Neural progenitor cell (in vitro differentiated cells): ENCODE results near the gene KBTBD8.

Experiments
- CTCF ChIP-seq: fragments of 200-600 bp; sonication (generic); IDR thresholded peaks from 2 replicates; pipeline ENCODE4 v1.5.1; 2017; ENCODE audit warnings: antibody characterized with exemption, mild to moderate bottlenecking
- EZH2 ChIP-seq: fragments of 200-600 bp; sonication (generic); IDR thresholded peaks from 2 replicates; pipeline ENCODE4 v1.6.1; 2017; ENCODE audit warnings: antibody characterized with exemption, mild to moderate bottlenecking, moderate library complexity
- EZH2phosphoT487 ChIP-seq: fragments of 200-600 bp; sonication (generic); IDR thresholded peaks from 2 replicates; pipeline ENCODE4 v1.6.1; 2017; ENCODE audit warnings: antibody characterized with exemption

DNA sequence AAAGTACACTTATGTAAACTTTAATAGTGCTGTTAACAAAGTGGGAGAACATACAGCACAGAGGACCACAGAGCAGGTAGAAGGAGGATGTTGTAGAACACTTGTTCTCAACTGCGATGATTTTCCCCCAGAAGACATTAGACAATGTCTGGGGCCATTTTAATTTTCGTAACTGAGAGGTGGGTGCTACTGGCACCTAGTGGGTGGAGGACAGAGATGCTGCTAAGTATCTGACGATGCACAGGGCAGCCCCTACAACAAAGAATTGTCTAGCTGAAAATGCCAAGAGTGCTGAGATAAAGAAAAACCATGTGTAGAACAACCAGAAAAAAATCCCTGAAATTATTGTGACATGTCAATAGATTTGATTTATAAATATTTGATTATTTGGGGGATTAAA lies 5.0 kb upstream of the KBTBD8 start:
- TF ChIP-seq CTCF (no peak), EZH2phosphoT487 (no peak), EZH2 (no peak)
